ENCODE measurements around the gene XRCC5. TPM values are rescaled to one million over a fixed set of nuclear protein-coding genes. Genes with fewer than 3 reads are reported as not detected.

XRCC5 gene
- total RNA-seq, 1 donor from 2014 or later = 178 TPM

DNA sequence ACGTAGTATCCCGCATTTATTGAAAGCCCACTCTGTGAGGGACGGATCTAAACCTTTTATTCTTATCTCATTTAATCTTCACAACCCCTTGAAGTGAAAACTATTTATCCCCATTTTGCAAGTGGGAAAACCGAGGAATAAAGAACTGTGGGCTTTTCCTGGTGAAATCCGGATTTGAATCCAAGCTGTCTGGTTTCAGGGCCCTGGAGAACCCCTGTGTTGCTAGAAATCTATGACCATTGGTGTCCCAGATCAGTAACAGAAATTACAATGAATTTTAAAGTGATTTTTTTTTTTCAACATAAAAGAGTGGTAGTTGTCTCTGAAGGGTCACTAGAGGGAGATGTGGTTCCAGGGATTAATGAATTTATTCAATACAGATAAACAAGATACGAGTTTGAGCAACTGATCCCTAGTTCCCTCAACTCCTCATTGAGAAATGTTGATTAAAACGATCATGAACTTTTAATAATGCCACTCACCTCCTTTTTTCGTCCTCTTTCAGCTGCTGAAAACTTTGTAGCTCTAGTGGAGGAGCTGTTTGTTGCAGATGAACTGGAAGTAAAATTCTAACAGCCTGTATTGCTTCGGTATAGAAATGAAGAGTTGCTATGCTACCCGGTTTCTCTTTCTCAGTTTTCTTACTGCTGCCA, 940 bp downstream of the XRCC5 start:
- peak overlapping the region; percentile 97 for H3K27ac ChIP-seq

DNA sequence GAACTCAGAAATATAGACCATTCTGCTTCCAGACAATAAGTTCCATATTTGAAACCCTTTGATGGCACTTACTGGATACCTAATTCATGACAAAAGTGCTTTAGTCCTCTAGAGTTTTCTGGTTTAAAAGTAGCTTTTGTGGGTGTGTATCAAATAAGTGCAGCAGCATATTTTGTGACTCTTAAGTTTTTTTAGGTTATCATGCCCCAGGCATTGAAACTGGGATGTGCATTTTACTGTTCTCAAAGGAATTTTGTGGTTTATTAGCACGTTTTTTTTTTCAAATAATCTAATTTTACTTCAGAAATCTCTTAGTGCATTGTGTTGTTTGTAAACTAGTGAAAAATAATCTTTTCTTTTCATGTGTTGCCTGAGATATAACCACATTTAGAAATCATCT, 1.5 kb downstream of the XRCC5 start:
- Histone ChIP-seq H3K27ac (peak overlapping the region; percentile 97), H3K9me3 (no peaks in the 10 kb centered on the region), H3K4me1 (peaks cover 33% of the 10 kb centered on the region), H3K27me3 (no peaks in the 10 kb centered on the region), H3K4me3 (peak overlapping the region; percentile 97), H3K36me3 (peaks cover 36% of the 10 kb centered on the region)
- DNase-seq (no peak), ATAC-seq (no peak)
- TF ChIP-seq, protein P1, sequence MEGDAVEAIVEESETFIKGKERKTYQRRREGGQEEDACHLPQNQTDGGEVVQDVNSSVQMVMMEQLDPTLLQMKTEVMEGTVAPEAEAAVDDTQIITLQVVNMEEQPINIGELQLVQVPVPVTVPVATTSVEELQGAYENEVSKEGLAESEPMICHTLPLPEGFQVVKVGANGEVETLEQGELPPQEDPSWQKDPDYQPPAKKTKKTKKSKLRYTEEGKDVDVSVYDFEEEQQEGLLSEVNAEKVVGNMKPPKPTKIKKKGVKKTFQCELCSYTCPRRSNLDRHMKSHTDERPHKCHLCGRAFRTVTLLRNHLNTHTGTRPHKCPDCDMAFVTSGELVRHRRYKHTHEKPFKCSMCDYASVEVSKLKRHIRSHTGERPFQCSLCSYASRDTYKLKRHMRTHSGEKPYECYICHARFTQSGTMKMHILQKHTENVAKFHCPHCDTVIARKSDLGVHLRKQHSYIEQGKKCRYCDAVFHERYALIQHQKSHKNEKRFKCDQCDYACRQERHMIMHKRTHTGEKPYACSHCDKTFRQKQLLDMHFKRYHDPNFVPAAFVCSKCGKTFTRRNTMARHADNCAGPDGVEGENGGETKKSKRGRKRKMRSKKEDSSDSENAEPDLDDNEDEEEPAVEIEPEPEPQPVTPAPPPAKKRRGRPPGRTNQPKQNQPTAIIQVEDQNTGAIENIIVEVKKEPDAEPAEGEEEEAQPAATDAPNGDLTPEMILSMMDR (IDR thresholded peaks at IDR 0.05) = no peak
- intact Hi-C loops (cut with DNase I) = no loop called here

More for the DNA sequence above, 940 bp downstream of the XRCC5 start:
- Histone ChIP-seq H3K4me3 (peak overlapping the region; percentile 97), H3K4me1 (peaks cover 29% of the 10 kb centered on the region), H3K9me3 (no peaks in the 10 kb centered on the region), H3K27me3 (no peaks in the 10 kb centered on the region), H3K36me3 (peaks cover 36% of the 10 kb centered on the region)
- TF ChIP-seq, protein P1 (IDR thresholded peaks at IDR 0.05) = peak; percentile 50
- intact Hi-C loops (cut with DNase I) = no loop called here
- ATAC-seq (no peak), DNase-seq (no peak)

DNA sequence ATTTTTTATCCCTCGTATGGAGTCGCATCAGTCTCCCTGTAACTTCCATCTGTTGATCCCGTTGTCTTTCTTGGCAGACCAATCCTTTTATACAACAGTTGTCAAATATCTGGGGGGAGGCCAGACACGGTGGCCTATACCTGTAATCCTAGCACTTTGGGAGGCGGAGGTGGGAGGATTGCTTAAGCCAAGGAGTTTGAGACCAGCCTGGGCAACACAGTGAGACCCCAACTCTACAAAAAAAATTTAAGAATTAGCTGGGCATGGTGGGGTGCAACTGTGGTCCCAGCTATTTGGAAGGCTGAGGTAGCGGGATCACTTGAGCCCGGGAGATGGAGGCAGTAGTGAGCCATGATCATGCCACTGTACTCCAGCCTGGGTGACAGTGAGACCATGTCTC, 2.0 kb downstream of the XRCC5 start:
- DNase-seq = no peak
- H3K36me3 ChIP-seq = peaks cover 41% of the 10 kb centered on the region
- H3K9me3 ChIP-seq = no peaks in the 10 kb centered on the region
- peaks cover 36% of the 10 kb centered on the region for H3K4me1 ChIP-seq
- TF ChIP-seq, protein P1 (IDR thresholded peaks at IDR 0.05) = no peak
- intact Hi-C loops (cut with DNase I) = no loop called here
- ATAC-seq = no peak
- no peaks in the 10 kb centered on the region for H3K27me3 ChIP-seq
- no peak overlapping the region for H3K27ac ChIP-seq
- no peak overlapping the region for H3K4me3 ChIP-seq

- no peak overlapping the region for H3K27ac ChIP-seq
- H3K4me3 ChIP-seq = no peak overlapping the region
- H3K4me1 ChIP-seq = peaks cover 40% of the 10 kb centered on the region
- no peaks in the 10 kb centered on the region for H3K27me3 ChIP-seq
- ATAC-seq (no peak), DNase-seq (no peak)
- no peaks in the 10 kb centered on the region for H3K9me3 ChIP-seq
- intact Hi-C loops (cut with DNase I) = no loop called here
- TF ChIP-seq, protein P1 (IDR thresholded peaks at IDR 0.05) = no peak
- H3K36me3 ChIP-seq = peaks cover 59% of the 10 kb centered on the region
These were observed 3.8 kb downstream of the XRCC5 start for GRCh38 chr2:216112926-216113325.

DNA sequence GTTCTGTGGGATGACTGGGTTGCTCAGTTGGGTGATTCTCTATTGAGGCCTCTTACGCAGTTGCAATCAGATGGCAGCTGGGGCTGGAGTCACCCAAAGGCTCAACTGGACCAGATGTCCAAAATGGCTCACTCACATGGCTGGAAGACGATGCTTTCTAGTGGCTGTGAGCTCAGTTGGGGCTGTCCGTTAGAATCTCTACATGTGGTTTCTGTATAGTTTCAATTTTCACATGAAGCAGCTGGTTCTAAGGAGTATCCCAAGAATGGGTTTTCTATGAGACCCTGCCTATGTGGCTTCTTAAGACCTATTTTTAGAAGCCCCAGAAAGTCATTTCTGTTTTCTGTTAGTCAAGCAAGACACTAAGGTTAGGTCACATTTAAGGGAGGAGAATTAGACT, 4.4 kb downstream of the XRCC5 start:
- H3K27me3 ChIP-seq = no peaks in the 10 kb centered on the region
- H3K9me3 ChIP-seq = no peaks in the 10 kb centered on the region
- peaks cover 43% of the 10 kb centered on the region for H3K4me1 ChIP-seq
- DNase-seq (no peak), ATAC-seq (no peak)
- TF ChIP-seq, protein P1 (IDR thresholded peaks at IDR 0.05) = no peak
- H3K36me3 ChIP-seq = peaks cover 66% of the 10 kb centered on the region
- H3K27ac ChIP-seq = no peak overlapping the region
- intact Hi-C loops (cut with DNase I) = no loop called here
- no peak overlapping the region for H3K4me3 ChIP-seq

GRCh38 chr2:216114382-216114713, 5.2 kb downstream of the XRCC5 start:
- ATAC-seq = no peak
- no peaks in the 10 kb centered on the region for H3K9me3 ChIP-seq
- DNase-seq = no peak
- no peaks in the 10 kb centered on the region for H3K27me3 ChIP-seq
- peak overlapping the region; percentile 63 for H3K4me3 ChIP-seq
- intact Hi-C loops (cut with DNase I) = no loop called here
- peaks cover 46% of the 10 kb centered on the region for H3K4me1 ChIP-seq
- peaks cover 73% of the 10 kb centered on the region for H3K36me3 ChIP-seq
- TF ChIP-seq, protein P1 (IDR thresholded peaks at IDR 0.05) = no peak
- no peak overlapping the region for H3K27ac ChIP-seq
